Activated CD4-positive, alpha-beta T cell treated with anti-CD3 and anti-CD28 coated beads, Interleukin-10, Interleukin-2, amounts not matched to agents 100 ng/mL and 50 ng/mL, durations not matched to agents 16 hours and 8 hours (primary cell): Measurements from ENCODE around the gene IARS2.
"Not testable (repeated sequence)": the region's sequence is repeated elsewhere in the genome, so short reads cannot be mapped to it uniquely, and the experiment has no call there.

Experiments
- DNase-seq: peaks from one replicate; pipeline ENCODE4 v3.0.0-alpha.2; 2020

The IARS2 gene

DNA sequence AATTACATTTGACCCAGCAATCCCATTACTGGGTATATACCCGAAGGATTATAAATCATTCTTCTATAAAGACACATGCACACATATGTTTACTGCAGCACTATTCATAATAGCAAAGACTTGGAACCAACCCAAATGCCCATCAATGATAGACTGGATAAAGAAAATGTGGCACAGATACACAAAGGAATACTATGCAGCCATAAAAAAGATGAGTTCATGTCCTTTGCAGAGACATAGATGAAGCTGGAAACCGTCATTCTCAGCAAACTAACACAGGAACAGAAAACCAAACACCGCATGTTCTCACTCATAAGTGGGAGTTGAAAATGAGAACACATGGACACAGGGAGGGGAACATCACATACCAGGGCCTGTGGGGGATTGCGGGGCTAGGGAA is 76.0 kb downstream of the IARS2 start:
- DNase-seq: not testable (repeated sequence)

GRCh38 chr1:220170836-220171526 is 77.0 kb downstream of the IARS2 start:
- DNase-seq: no peak

DNA sequence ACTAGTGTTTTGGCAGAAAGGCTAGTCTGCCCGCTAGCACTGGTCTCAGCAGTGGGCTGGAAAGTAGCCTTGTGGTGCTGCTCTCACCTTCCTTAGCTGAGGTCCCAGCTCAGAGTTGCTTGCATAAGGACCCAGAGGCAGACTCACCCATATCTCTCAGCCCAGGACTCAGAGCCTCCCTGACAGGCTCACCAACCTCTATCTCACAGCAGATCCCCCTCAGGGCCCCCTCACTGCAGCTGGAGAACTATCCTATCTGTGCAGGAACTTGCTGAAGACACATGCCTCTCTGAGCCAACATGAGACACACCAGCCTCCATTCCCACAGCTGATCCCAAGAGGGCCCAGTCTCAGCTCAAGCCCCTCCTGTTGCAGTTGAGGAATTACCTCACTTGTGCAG is 82.6 kb downstream of the IARS2 start:
- DNase-seq: no peak

GRCh38 chr1:220182111-220182510 is 88.2 kb downstream of the IARS2 start:
- no peak for DNase-seq

DNA sequence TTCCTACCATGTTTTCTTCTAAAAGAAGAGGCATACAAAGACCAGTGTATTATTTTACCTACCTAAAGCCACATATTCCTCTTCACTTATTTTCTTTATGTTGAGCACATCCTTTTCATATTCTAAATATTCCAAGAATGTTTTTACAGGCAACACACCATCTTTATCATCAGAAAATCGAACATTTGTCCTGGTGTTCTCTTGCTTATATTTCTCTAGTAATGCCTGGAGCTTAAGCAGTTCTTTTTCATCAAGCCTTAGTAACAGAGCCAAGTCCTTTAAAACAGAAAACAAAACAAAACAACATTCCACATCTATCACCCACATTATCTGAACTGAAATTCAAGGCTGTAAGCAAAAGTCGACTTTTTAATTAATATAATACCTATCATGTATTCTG is 88.7 kb downstream of the IARS2 start:
- no peak for DNase-seq

GRCh38 chr1:220184506-220184905 is 90.6 kb downstream of the IARS2 start:
- no peak for DNase-seq

GRCh38 chr1:220186752-220187151 is 92.8 kb downstream of the IARS2 start:
- DNase-seq: no peak

- no peak for DNase-seq
These were observed 94.6 kb downstream of the IARS2 start for GRCh38 chr1:220188538-220188937.

- peak; percentile 19 for DNase-seq
These were observed 95.9 kb downstream of the IARS2 start for GRCh38 chr1:220189750-220190347.

DNA sequence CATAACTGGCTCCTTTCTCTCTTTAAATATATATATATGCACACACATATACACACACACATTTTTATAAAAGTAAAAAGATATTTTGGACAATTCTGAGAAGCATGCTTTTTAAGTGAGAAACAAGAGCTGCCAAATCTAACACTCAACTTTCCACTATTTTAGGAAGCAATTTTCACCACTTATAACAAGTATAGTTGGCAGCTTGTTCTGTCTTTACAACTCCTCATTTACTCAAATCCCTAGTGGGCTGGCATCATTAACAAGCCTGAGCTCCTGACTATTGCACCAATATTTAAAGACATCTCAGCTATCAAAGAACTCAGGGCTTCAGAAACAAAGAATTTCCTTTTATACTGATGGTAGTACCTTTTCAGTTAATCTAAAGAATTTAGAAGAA is 101.8 kb downstream of the IARS2 start:
- DNase-seq: no peak
